GM18873 (cell line): ENCODE results near the gene ARID1B.

Experiments used
- ATAC-seq: cut with Tn5 transposase; IDR thresholded peaks from one replicate; pipeline ENCODE4 v1.9.1; 2021; ENCODE audit warnings: mild to moderate bottlenecking, moderate library complexity, moderate number of reproducible peaks; ENCODE audit not compliant: unreplicated experiment, low FRiP score

ARID1B gene

DNA sequence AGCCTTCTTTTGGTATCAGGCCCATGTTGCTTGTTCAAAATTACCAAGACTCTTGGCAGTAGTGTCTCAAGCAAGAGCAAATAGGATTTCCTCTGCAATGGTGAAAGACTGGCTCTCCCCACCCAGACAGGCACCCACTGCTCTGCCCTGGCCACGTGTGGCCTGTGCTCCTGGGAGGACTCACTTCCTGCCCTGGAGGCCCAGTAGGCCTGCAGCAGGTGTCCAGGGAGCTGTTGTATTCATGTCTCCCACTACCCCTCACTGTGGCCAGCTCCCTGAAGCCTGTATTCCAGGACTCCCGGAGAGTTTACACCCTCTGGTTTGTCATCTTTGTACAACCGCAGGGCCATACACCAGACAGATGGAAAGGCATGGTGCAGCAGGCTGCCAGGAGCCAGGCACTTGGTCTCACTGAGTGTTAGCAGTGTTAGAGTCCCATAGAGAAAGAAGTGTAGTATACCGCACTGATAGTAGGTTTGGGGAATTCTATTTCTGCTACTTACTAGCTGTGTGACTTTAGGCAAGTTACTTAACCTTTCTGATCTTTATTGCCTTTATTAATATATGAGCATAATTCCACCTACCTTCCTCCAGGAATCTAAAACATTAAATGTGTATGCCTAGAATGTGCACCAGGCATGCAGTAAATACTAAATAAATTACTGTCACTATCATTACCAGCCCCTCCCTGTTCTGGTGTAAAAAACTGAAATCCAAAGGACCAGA, 386.4 kb downstream of the ARID1B start:
- ATAC-seq = no peak

DNA sequence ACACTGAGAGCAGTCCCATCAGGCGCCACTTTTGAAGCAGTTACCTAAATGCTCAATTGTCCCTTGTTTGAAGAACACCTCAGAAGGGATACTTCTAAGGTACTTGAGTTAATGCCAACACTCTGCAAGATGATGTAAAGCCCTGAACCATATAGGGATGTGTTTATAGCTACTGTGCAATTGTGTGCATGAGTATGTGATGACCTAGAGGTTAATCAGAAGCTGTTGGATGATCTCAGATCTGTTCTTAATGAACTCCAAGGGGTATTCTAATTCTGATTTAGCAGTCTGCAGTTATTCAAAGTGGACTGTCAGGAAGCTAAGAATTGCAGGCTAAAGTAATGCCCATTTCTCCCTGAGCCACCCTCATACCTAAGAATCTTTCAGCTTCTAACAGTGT, 387.8 kb downstream of the ARID1B start:
- ATAC-seq = no peak

- no peak for ATAC-seq
Measured at GRCh38 chr6:157166784-157167183, 389.6 kb downstream of the ARID1B start.

- no peak for ATAC-seq
Measured at GRCh38 chr6:157167837-157168236, 390.7 kb downstream of the ARID1B start.

DNA sequence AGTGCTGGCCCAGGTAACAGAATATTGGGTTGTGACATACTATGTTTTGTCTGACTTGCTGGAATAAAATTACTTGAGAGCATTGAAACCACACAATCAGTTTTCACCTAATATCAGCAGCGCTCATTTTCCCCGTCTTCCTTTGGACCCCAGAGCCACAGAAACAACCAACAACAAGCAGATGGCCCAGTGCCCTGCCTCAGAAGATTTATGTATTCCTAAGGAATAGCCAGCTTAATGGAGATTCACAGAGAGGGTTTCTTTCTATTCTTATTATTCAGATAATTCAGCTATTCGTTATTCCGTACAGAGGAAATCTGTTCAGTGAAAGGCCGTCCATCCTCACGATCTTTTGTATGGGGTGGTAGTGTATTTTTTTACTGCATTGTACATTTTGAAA, 391.3 kb downstream of the ARID1B start:
- no peak for ATAC-seq

DNA sequence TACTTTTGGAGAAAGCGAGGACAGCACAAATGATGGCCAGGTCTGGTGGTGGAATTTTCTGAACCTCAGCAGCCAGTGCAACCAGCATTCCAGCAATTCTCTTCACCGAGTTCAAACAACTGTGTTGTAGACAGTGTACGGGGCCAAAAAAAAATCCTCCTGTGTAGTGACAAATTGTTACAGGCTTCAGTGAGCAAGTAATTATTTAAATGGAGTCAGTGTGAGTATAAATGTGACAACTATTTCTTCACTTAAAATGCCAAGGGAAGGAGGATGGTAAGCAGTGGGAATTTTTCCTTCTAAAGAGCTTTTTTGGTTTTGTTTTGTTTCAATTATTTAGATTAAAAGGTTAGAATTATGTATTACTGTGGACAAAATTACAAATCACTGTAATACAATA, 392.0 kb downstream of the ARID1B start:
- ATAC-seq = no peak

GRCh38 chr6:157169656-157170055, 392.5 kb downstream of the ARID1B start:
- no peak for ATAC-seq

DNA sequence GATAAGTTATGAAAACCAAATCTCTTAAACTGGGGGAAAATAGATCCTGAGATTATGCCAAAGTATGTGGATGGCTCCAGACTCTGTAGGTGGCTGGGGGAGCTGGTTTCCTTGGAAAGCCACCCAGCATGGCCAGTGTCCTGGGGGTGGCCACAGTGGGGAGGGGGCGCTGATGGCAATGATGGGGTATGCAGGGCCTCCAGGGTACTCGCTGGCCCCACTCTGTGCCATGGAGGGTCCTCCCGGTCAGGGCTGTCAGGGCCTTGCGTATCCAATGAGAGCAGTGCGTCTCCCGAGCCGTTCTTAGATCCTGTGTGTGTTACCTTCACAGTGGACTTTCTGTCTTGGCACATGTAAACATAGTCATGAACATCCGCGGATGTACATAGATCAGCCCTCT, 393.4 kb downstream of the ARID1B start:
- no peak for ATAC-seq

- no peak for ATAC-seq
Measured at GRCh38 chr6:157171801-157172200, 394.6 kb downstream of the ARID1B start.

DNA sequence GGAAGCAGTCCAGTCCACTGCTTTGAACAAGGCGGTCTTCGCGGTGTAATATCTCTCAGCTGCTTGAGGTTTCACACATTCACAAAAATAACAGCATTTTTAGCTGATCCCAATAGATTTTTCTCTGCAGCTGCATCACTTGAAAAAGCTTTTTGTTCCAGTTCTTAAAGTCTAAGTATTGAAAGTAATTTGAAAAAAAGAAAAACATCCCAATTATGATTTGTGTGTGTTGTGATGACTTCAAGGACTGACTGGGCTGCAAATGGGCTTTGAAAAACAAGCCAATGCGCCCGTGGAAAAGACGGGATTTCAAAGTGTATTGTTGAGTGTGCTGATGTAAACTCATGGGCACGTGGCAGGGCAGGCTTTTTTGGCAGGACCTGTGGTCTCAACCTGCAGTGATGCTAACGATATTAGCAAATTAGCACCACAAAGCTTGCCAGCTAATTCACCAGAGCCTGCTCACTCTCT, 395.1 kb downstream of the ARID1B start:
- ATAC-seq = no peak

GRCh38 chr6:157172830-157173536, 395.8 kb downstream of the ARID1B start:
- ATAC-seq = no peak

GRCh38 chr6:157173776-157174175, 396.6 kb downstream of the ARID1B start:
- ATAC-seq = no peak

DNA sequence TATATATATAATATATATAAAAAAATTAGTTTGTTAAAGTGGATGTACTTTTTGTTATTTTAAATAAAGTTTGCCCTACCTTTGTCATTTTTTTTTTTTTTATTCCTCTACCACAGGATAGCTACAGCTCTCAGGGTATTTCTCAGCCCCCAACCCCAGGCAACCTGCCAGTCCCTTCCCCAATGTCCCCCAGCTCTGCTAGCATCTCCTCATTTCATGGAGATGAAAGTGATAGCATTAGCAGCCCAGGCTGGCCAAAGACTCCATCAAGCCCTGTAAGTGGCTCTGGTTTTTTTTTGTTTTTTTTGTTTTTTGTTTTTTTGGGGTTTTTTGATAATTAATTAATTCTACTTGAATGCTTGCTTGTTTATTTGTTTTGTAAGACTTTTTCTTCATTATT, 397.6 kb downstream of the ARID1B start:
- ATAC-seq = no peak

GRCh38 chr6:157177731-157178336, 400.7 kb downstream of the ARID1B start:
- ATAC-seq = no peak

- ATAC-seq = no peak
Measured at GRCh38 chr6:157181649-157182048, 404.5 kb downstream of the ARID1B start.

DNA sequence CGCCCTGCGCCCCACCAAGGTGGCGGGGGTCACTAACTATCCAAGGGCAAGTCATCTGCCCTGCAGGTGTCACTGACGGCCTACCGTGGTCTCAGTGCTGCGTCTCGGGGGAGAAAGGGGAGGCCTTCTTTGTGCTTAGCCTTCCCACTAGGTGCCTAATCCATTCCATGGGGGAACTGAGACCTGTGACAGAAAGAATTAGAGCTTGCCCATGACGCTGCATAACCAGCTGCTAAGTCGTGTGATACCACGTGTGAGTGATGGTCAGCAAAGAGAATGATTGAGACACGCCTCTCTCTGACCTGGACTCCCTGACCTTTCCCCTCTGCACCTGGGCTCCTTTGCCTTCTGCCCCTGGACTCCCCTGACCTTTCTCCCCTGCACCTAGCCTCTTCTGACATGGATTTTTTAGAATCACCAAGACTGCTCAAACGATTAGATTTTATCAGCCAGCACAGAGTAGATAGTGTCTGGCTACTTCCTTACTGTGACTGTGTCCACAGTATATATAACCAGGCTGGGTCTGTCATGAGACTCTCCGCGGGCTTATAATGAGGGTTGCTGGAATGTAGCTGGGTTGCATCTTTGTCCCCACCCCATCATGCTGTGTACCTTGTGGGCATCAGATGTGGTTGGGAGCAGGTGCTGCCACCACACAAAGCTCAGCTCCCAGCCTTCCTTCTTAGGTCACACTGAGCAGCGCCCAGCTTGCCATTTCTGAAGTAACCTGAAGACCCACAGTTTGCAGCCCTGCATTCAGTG, 405.5 kb downstream of the ARID1B start:
- ATAC-seq = no peak

- ATAC-seq = no peak
Measured at GRCh38 chr6:157184202-157185015, 407.2 kb downstream of the ARID1B start.

- ATAC-seq = no peak
Measured at GRCh38 chr6:157185171-157185570, 408.0 kb downstream of the ARID1B start.

DNA sequence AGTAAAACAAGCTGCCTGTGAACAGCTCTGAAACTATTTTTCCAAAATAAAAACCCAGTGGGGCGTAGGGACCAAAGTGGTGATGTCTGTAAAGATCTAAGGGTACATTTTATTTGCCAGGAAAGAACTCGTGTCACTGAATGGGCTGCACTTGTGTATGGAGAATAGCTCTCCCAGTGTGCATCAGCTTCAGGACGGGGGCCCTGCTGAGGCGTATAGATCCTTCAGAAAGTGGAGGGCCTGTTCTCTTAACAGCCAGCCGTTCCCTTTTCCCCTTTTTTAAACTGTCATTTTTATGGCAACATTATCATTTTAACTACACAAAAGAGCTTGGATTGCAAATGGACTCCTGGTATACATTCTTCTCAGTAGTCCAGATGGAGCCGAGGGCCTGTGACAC, 408.8 kb downstream of the ARID1B start:
- ATAC-seq = no peak

GRCh38 chr6:157186785-157187181, 409.6 kb downstream of the ARID1B start:
- ATAC-seq = no peak
